ENCODE measurements around the gene MAFG. TPM values are rescaled to one million over a fixed set of nuclear protein-coding genes. Genes with fewer than 3 reads are reported as not detected.

The MAFG gene
- total and polyA plus RNA-seq, 2 of the 13 experiments (the other 11 are each of a cell fraction or from before 2014, with no cell fraction given), result 14.5 to 20.0 TPM

GRCh38 chr17:81925860-81926450, 1.6 kb downstream of the MAFG start (continued):
- TF ChIP-seq, protein P1, sequence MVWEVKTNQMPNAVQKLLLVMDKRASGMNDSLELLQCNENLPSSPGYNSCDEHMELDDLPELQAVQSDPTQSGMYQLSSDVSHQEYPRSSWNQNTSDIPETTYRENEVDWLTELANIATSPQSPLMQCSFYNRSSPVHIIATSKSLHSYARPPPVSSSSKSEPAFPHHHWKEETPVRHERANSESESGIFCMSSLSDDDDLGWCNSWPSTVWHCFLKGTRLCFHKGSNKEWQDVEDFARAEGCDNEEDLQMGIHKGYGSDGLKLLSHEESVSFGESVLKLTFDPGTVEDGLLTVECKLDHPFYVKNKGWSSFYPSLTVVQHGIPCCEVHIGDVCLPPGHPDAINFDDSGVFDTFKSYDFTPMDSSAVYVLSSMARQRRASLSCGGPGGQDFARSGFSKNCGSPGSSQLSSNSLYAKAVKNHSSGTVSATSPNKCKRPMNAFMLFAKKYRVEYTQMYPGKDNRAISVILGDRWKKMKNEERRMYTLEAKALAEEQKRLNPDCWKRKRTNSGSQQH (CRISPR knock-in tag; IDR thresholded peaks at IDR 0.05; ENCODE audit: low read depth), result 0 out of 2 replicates have a peak, but pooled peaks have one; percentile 26
- TF ChIP-seq TARDBP (CRISPR knock-in tag; IDR thresholded peaks at IDR 0.05), result no peak
- TF ChIP-seq JUND (CRISPR knock-in tag; IDR thresholded peaks at IDR 0.05), result peak; percentile 11; the same call in 1 of the 2 replicates
- 0 out of 2 replicates have a peak, but pooled peaks have one; percentile 34 for TF ChIP-seq ZSCAN29 (CRISPR knock-in tag; conservative IDR thresholded peaks at IDR 0.05)
- no peak for TF ChIP-seq SMAD9 (CRISPR knock-in tag; IDR thresholded peaks at IDR 0.05)
- TF ChIP-seq SP2 (CRISPR knock-in tag; IDR thresholded peaks at IDR 0.05), result peak; percentile 29; the same call in 1 of the 2 replicates
- TF ChIP-seq, protein P2, sequence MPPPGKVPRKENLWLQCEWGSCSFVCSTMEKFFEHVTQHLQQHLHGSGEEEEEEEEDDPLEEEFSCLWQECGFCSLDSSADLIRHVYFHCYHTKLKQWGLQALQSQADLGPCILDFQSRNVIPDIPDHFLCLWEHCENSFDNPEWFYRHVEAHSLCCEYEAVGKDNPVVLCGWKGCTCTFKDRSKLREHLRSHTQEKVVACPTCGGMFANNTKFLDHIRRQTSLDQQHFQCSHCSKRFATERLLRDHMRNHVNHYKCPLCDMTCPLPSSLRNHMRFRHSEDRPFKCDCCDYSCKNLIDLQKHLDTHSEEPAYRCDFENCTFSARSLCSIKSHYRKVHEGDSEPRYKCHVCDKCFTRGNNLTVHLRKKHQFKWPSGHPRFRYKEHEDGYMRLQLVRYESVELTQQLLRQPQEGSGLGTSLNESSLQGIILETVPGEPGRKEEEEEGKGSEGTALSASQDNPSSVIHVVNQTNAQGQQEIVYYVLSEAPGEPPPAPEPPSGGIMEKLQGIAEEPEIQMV (CRISPR knock-in tag; IDR thresholded peaks at IDR 0.05; ENCODE audit: low read depth), result peak; percentile 28; the same call in 1 of the 2 replicates
- no peak for TF ChIP-seq CHCHD3 (CRISPR knock-in tag; IDR thresholded peaks at IDR 0.05)
- no peak for TF ChIP-seq PRDM15 (CRISPR knock-in tag; IDR thresholded peaks at IDR 0.05)
- peak; percentile 69; the same call in 1 of the 2 replicates for TF ChIP-seq HIC2 (CRISPR knock-in tag; IDR thresholded peaks at IDR 0.05; ENCODE audit: low read depth)

Measured in HepG2 (cell line).